Fibroblast of the aortic adventitia (primary cell): ENCODE measurements around the gene PLEKHA6. TPM values are rescaled to one million over a fixed set of nuclear protein-coding genes. Genes with fewer than 3 reads are reported as not detected.
A peak's percentile ranks its signal among the peaks of the same experiment; 100 is the strongest.

Experiments used
- DNase-seq: peaks from one replicate; pipeline ENCODE4 v3.0.0-alpha.2; 2010; ENCODE audit warnings: low read depth
- H3K4me3 ChIP-seq: 2 replicates; pipeline ENCODE4 v1.5.1; 2011; ENCODE audit warnings: low read depth, mild to moderate bottlenecking, control low read depth, low read length, moderate library complexity
- total RNA-seq: library from RNA; depleted of rRNA; stranded (reverse); fragments of >200 nt; gene quantifications from 2 replicates; pipeline ENCODE4 v1.2.3, GENCODE V29; 2012; ENCODE audit warnings: low replicate concordance
- TF ChIP-seq, protein P1 (sequence below): IDR thresholded peaks from 2 replicates; pipeline ENCODE4 v1.5.1; 2011; ENCODE audit warnings: mild to moderate bottlenecking, low read length, control low read depth, inconsistent platforms; ENCODE audit not compliant: insufficient read depth

The PLEKHA6 gene
- total RNA-seq, 1 donor, result 3.6 TPM

DNA sequence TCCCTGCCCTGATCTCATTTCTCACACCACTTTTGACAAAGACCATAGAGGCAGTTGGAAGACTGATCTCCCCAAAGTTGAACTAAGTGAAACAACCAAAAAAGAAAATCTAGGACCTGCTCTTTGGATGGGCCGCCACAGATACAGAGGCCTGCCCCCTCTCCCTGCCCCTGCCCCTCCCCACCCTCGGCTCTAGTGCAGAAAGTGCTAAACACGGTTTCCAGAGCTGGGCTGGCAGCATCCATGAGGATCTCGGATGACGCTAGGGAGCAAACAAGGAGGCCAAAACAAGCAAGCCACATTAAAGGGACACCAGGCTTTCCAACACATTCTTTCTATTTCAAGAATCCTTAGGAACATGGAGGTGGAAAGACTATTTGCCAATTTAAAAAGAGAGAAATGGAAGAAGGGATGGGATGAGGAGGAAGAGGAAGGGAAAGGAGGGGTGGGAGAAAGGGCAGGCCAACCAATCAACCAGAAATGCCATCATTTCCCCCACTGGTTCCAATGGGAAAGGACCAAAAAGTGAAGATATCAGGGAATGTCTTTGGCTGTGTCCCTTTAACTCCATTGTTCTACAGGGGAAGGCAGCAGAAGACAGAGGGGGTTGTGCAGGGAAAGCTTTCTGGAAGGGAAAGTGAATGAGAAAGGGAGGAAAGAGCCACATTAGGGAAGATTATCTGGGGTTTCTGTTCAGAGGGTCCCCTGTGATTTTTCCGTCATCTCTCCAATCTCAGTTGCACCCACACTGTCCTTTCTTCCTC lies 107.6 kb downstream of the PLEKHA6 start:
- H3K4me3 ChIP-seq, result no peak overlapping the region
- DNase-seq, result peak; percentile 5
- TF ChIP-seq, protein P1, sequence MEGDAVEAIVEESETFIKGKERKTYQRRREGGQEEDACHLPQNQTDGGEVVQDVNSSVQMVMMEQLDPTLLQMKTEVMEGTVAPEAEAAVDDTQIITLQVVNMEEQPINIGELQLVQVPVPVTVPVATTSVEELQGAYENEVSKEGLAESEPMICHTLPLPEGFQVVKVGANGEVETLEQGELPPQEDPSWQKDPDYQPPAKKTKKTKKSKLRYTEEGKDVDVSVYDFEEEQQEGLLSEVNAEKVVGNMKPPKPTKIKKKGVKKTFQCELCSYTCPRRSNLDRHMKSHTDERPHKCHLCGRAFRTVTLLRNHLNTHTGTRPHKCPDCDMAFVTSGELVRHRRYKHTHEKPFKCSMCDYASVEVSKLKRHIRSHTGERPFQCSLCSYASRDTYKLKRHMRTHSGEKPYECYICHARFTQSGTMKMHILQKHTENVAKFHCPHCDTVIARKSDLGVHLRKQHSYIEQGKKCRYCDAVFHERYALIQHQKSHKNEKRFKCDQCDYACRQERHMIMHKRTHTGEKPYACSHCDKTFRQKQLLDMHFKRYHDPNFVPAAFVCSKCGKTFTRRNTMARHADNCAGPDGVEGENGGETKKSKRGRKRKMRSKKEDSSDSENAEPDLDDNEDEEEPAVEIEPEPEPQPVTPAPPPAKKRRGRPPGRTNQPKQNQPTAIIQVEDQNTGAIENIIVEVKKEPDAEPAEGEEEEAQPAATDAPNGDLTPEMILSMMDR, result no peak

- H3K4me3 ChIP-seq, result no peak overlapping the region
- DNase-seq, result no peak
- TF ChIP-seq, protein P1, result no peak
Measured at GRCh38 chr1:204251286-204251685, 108.4 kb downstream of the PLEKHA6 start.

DNA sequence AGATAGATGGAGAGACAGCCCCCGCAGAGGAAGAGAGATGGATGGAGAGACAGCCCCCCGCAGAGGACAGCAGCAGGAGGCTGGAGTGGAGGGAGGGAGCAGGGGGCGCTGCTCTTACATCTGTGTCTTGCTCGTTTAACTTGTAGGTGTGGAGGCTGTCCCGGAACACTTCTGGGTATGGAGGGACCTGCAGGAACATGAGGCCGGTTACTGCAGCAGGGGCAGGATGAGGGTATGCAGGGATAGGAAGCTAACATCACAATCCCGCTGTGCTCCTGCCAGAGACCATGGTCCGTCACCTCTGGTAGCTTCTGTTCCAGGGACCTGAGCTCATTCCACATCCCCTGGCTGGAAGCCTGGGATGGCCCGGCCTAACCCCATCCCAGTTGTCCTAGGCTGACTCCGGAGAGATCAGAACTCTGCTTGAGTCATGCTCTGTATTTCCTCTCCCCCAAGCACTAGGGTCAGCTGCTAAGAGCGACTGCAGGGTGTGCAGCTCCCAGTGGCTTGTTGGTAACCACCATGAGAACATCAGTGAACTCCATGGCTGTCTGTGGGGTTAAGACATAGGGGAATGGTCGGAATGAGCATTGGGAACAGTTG lies 109.2 kb downstream of the PLEKHA6 start:
- no peak for DNase-seq
- TF ChIP-seq, protein P1, result no peak
- no peak overlapping the region for H3K4me3 ChIP-seq

GRCh38 chr1:204249736-204250427 lies 109.8 kb downstream of the PLEKHA6 start:
- no peak overlapping the region for H3K4me3 ChIP-seq
- TF ChIP-seq, protein P1, result no peak
- no peak for DNase-seq

GRCh38 chr1:204248954-204249353 lies 110.8 kb downstream of the PLEKHA6 start:
- TF ChIP-seq, protein P1, result no peak
- H3K4me3 ChIP-seq, result no peak overlapping the region
- DNase-seq, result no peak

DNA sequence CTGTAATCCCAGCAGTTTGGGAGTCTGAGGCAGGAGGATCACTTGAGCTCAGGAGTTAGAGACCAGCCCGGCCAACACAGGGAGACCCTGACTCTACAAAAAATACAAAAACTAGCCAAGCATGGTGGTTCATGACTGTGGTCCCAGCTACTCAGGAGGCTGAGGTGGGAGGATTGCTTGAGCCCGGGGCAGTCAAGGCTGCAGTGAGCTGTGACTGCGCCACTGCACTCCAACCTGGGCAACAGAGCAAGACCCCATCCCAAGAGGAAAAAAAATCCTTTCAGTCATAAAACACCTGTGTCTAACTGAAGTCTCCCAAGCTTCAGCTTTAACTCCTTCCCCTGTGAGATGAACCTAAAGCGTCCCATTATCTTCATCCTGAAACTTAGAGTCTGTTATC lies 112.9 kb downstream of the PLEKHA6 start:
- TF ChIP-seq, protein P1, result no peak
- DNase-seq, result no peak
- no peak overlapping the region for H3K4me3 ChIP-seq
